DOHH2 (cell line): ENCODE measurements around the gene SLC16A10.

ENCODE experiments used
- EZH2phosphoT487 ChIP-seq: fragments of 200-600 bp; sonication (generic); IDR thresholded peaks from 2 replicates; pipeline ENCODE4 v1.6.1; 2017; ENCODE audit warnings: borderline replicate concordance, mild to moderate bottlenecking, antibody characterized with exemption, low read length, moderate library complexity, mixed read lengths
- TF ChIP-seq, protein P1 (sequence below): fragments of 200-600 bp; sonication (generic); IDR thresholded peaks from one replicate; pipeline ENCODE4 v1.5.1; 2014; ENCODE audit warnings: antibody characterized with exemption, mild to moderate bottlenecking, low read depth, low read length; ENCODE audit not compliant: poor library complexity, severe bottlenecking

- TF ChIP-seq, protein P1, sequence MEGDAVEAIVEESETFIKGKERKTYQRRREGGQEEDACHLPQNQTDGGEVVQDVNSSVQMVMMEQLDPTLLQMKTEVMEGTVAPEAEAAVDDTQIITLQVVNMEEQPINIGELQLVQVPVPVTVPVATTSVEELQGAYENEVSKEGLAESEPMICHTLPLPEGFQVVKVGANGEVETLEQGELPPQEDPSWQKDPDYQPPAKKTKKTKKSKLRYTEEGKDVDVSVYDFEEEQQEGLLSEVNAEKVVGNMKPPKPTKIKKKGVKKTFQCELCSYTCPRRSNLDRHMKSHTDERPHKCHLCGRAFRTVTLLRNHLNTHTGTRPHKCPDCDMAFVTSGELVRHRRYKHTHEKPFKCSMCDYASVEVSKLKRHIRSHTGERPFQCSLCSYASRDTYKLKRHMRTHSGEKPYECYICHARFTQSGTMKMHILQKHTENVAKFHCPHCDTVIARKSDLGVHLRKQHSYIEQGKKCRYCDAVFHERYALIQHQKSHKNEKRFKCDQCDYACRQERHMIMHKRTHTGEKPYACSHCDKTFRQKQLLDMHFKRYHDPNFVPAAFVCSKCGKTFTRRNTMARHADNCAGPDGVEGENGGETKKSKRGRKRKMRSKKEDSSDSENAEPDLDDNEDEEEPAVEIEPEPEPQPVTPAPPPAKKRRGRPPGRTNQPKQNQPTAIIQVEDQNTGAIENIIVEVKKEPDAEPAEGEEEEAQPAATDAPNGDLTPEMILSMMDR = no peak
- TF ChIP-seq EZH2phosphoT487 = no peak
Observed at GRCh38 chr6:111159633-111160032, 72.3 kb downstream of the SLC16A10 start.
